Inflammatory macrophage treated with lipopolysaccharide for 1 hour (primary cell): ENCODE measurements around the gene STRADA.

Experiments used
- DNase-seq, 2 donors: peaks; one replicate each; pipeline ENCODE4 v3.0.0-alpha.2; 2020 to 2022

STRADA gene

GRCh38 chr17:63681530-63681929 is 60.1 kb downstream of the STRADA start:
- no peak for DNase-seq

DNA sequence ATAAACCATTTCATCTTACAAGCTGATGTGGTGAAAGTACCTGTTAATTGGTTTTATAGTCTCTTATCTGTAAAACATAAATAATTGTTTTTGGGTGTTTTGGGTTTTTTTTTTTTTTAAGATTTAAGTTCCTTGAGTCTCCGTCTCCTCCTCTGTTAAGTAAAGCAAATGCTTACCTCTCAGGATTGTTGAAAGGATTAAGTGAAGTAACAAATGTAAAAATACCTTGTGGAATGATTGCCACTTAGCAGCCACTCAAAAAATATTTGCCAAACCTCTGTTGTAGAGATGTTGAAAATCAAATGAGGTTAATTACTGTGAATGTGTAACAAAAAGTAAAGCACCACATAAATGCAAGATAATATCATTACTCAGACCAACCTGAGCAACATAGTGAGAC is 60.9 kb downstream of the STRADA start:
- DNase-seq: no peak

GRCh38 chr17:63679214-63679613 is 62.4 kb downstream of the STRADA start:
- DNase-seq: no peak

DNA sequence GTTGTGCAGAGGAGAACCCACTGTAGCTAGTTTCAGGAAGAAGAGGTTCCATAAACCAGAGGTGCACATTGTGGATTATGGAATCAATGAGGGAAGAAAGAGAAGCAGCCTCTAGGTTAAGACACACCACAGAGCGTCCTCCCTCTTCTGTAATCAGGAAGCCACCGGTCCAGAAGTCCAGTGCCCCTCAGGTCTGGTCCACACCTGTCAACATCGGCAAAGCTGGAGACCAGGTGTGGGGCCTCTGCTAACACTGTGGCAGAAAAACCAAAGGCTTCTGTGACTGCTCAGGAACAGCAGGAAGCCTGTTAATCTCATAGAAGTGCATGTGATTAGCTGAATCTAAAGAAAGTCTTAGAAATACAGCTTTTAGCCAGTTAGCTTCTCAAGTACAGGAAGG is 65.0 kb downstream of the STRADA start:
- no peak for DNase-seq

- DNase-seq: peak in 1 of 2 donors; percentile 24
These were observed 65.7 kb downstream of the STRADA start for GRCh38 chr17:63675607-63676546.

- DNase-seq: no peak
These were observed 66.4 kb downstream of the STRADA start for GRCh38 chr17:63675231-63675606.

GRCh38 chr17:63672856-63673255 is 68.7 kb downstream of the STRADA start:
- no peak for DNase-seq

- peak; percentile 80 to 86 for DNase-seq
These were observed 75.9 kb downstream of the STRADA start for GRCh38 chr17:63665527-63666214.

DNA sequence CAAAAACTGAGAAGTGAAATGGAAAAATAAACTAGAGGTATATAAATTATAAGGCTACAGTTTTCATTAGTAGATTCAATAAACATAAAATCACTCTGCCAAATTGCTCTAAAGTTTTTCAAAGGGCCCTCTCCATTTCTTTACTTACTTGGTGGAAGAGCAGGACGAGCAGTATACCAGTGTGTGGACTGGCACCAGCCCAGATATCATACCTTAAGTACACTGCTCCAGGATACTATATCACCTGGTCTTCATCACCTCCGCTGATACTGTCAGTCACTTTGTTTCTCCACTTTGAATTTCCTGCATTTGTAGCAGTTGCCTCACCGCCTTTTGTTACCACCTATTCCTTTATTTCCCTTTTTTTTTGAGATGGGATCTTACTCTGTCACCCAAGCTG is 81.7 kb downstream of the STRADA start:
- DNase-seq: no peak

- DNase-seq: no peak
These were observed 83.2 kb downstream of the STRADA start for GRCh38 chr17:63658366-63658765.

- no peak for DNase-seq
These were observed 83.8 kb downstream of the STRADA start for GRCh38 chr17:63657786-63658185.

DNA sequence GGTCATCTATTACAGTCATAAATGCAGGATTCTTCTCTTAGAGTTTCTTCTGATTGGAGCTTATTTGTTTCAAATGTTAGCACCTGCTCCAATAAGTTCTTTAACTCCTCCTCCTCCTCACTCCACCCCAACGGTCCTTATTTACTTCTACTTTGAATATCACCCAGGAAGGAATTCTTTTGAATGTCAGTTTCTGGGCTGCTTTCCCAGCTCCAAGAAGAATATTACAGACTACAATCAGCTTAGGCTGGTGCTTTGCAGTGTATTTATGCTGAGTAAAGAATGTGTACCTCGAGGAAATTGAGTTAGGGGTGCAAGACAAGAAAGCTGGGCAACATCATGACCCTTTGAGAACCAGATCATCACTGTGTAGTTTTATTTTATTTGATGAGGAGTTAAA is 88.5 kb downstream of the STRADA start:
- no peak for DNase-seq
